ENCODE measurements around the gene TSPAN4. TPM values are rescaled to one million over a fixed set of nuclear protein-coding genes. Genes with fewer than 3 reads are reported as not detected.

TSPAN4 gene
- total and polyA plus RNA-seq, 2 of the 13 experiments (the other 11 are each of a cell fraction or from before 2014, with no cell fraction given): 31.7 to 68.3 TPM

DNA sequence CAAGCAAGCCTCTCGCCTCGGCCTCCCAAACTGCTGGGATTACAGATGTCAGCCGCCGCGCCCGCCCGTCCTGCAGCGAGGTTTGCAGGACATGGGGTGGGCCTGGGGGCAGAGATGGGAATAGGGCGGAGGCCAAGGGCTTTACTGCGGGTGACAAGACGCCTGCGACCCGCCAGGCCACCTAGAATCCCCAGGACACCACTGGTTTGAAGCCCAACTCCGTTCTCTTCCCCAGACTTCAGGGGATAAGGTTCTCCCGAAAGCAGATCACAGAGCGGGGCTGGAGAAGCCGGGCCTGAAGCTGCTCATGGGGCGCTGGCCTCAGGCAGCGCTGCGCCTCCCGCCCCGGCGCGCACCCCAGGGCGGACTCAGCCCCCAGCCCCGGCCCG is 677 bp upstream of the TSPAN4 start (continued):
- TF ChIP-seq, protein P1, sequence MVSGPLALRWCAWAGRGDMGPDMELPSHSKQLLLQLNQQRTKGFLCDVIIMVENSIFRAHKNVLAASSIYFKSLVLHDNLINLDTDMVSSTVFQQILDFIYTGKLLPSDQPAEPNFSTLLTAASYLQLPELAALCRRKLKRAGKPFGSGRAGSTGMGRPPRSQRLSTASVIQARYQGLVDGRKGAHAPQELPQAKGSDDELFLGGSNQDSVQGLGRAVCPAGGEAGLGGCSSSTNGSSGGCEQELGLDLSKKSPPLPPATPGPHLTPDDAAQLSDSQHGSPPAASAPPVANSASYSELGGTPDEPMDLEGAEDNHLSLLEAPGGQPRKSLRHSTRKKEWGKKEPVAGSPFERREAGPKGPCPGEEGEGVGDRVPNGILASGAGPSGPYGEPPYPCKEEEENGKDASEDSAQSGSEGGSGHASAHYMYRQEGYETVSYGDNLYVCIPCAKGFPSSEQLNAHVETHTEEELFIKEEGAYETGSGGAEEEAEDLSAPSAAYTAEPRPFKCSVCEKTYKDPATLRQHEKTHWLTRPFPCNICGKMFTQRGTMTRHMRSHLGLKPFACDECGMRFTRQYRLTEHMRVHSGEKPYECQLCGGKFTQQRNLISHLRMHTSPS (CRISPR knock-in tag; IDR thresholded peaks at IDR 0.05; ENCODE audit: low read depth): no peak
- no peak for TF ChIP-seq KDM4B (CRISPR knock-in tag; IDR thresholded peaks at IDR 0.05)

DNA sequence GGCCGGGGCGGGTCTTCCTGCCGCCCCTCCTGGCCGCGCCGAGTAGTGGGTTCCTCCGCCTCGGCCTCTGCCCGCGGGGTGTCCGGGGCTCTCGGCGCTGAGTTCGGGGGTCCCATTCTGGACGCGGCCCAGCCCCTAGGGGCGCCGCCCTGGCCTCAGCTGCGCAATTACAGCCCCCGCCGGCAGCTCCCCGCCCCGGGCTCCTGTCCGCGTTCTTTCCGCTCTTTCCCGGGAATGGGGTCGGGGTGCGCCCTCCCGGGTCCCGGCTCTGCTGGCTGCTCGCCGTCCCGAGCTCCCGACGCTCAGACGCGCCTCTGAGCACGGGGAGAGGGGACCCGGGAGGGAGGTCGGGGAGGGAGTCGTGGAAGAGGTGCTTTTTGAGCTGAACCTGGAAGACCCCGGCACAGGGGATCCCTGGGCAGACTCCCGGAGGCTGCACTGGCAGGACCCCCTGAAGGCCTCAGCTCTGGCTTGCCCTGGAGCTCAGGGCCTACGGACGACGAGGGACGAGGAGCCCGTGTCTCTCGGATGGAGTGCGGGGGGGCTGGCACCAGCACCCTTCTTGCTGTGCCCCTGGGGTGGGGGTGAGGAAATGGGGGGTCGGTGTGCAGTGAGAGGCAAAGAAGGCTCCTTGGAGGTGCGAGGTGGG is 558 bp downstream of the TSPAN4 start:
- 2% methylated on average over 23 of the region's 53 CpGs for WGBS (ENCODE audit: low lambda C conversion rate)
- ATAC-seq (peak; percentile 0; the same call in 1 of the 3 replicates), DNase-seq (ENCODE audit: low spot score) (no peak), FAIRE-seq (no peak)
- Histone ChIP-seq H3K9me3 (ENCODE audit: low read length) (no peaks in the 10 kb centered on the region), H3K27me3 (ENCODE audit: control insufficient read depth in 1 of 2, insufficient read depth in 2 of 2, low read length in 2 of 2) (no peaks in the 10 kb centered on the region), H3K79me2 (ENCODE audit: insufficient read depth, low read length) (peaks cover 27% of the 10 kb centered on the region), H3K4me3 (replicated peaks in 1 of 3; ENCODE audit: insufficient read depth in 1 of 3, low read depth in 2 of 3, low read length in 3 of 3) (peak overlapping the region; percentile 97 to 100 (median 98)), H3K4me2 (ENCODE audit: low read depth, low read length) (peak overlapping the region; percentile 85), H3K36me3 (replicated peaks in 1 of 2; ENCODE audit: control insufficient read depth in 1 of 2, insufficient read depth in 2 of 2, low read length in 2 of 2) (peaks cover 5 to 22% of the 10 kb centered on the region in 2 experiments), H2AFZ (ENCODE audit: low read length) (no peak overlapping the region), H3K9ac (ENCODE audit: insufficient read depth, low read depth, low read length) (peak overlapping the region; percentile 92), H3K4me1 (ENCODE audit: insufficient read depth, low read length) (peaks cover 58% of the 10 kb centered on the region), H3K27ac (ENCODE audit: extremely low read length, insufficient read depth, low read length) (peak overlapping the region; percentile 83), H4K20me1 (ENCODE audit: insufficient read depth, low read length) (peaks cover 15% of the 10 kb centered on the region; the same call in 1 of the 2 replicates)
- CTCF ChIA-PET (ENCODE audit: low intra/inter-chr PET ratio, low total read pairs): no interaction called here
- BruUV-seq (replicated peaks): no TSS peak
- POLR2A ChIA-PET: interaction anchor here (0.7 to 11.1 kb wide), 11 partner anchors 14 to 207 kb away, joined by 3 to 141 read pairs (median 6); partner anchors contain the start of genes CD151, CRACR2B, PNPLA2 and RPLP2
- intact Hi-C loops (cut with micrococcal nuclease; ENCODE audit: unreplicated experiment) (loop anchor here (5.0 kb wide), 1 partner anchor 36 kb away; the partner anchor contains the start of genes PIDD1 and RPLP2), in situ Hi-C loops (cut with HindIII; ENCODE audit: extremely low pct_ligation_motif_present, low pct_unique_long_range_greater_than_20kb) (no loop called here)
- 0 out of 2 replicates have a peak, but pooled peaks have one; percentile 25 for TF ChIP-seq DR1 (CRISPR knock-in tag; IDR thresholded peaks at IDR 0.05)
- peak; percentile 10; the same call in 1 of the 2 replicates for TF ChIP-seq ZFX (CRISPR knock-in tag; IDR thresholded peaks at IDR 0.05; ENCODE audit: low read depth)
- 0 out of 2 replicates have a peak, but pooled peaks have one; percentile 72 for TF ChIP-seq NFATC3 (CRISPR knock-in tag; IDR thresholded peaks at IDR 0.05)
- TF ChIP-seq, protein P2, sequence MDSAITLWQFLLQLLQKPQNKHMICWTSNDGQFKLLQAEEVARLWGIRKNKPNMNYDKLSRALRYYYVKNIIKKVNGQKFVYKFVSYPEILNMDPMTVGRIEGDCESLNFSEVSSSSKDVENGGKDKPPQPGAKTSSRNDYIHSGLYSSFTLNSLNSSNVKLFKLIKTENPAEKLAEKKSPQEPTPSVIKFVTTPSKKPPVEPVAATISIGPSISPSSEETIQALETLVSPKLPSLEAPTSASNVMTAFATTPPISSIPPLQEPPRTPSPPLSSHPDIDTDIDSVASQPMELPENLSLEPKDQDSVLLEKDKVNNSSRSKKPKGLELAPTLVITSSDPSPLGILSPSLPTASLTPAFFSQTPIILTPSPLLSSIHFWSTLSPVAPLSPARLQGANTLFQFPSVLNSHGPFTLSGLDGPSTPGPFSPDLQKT (CRISPR knock-in tag; IDR thresholded peaks at IDR 0.05; ENCODE audit: borderline replicate concordance): no peak
- no peak for TF ChIP-seq PRPF4 (IDR thresholded peaks at IDR 0.05; ENCODE audit: low read depth, low read length, poor library complexity, severe bottlenecking)
- TF ChIP-seq, protein P3, sequence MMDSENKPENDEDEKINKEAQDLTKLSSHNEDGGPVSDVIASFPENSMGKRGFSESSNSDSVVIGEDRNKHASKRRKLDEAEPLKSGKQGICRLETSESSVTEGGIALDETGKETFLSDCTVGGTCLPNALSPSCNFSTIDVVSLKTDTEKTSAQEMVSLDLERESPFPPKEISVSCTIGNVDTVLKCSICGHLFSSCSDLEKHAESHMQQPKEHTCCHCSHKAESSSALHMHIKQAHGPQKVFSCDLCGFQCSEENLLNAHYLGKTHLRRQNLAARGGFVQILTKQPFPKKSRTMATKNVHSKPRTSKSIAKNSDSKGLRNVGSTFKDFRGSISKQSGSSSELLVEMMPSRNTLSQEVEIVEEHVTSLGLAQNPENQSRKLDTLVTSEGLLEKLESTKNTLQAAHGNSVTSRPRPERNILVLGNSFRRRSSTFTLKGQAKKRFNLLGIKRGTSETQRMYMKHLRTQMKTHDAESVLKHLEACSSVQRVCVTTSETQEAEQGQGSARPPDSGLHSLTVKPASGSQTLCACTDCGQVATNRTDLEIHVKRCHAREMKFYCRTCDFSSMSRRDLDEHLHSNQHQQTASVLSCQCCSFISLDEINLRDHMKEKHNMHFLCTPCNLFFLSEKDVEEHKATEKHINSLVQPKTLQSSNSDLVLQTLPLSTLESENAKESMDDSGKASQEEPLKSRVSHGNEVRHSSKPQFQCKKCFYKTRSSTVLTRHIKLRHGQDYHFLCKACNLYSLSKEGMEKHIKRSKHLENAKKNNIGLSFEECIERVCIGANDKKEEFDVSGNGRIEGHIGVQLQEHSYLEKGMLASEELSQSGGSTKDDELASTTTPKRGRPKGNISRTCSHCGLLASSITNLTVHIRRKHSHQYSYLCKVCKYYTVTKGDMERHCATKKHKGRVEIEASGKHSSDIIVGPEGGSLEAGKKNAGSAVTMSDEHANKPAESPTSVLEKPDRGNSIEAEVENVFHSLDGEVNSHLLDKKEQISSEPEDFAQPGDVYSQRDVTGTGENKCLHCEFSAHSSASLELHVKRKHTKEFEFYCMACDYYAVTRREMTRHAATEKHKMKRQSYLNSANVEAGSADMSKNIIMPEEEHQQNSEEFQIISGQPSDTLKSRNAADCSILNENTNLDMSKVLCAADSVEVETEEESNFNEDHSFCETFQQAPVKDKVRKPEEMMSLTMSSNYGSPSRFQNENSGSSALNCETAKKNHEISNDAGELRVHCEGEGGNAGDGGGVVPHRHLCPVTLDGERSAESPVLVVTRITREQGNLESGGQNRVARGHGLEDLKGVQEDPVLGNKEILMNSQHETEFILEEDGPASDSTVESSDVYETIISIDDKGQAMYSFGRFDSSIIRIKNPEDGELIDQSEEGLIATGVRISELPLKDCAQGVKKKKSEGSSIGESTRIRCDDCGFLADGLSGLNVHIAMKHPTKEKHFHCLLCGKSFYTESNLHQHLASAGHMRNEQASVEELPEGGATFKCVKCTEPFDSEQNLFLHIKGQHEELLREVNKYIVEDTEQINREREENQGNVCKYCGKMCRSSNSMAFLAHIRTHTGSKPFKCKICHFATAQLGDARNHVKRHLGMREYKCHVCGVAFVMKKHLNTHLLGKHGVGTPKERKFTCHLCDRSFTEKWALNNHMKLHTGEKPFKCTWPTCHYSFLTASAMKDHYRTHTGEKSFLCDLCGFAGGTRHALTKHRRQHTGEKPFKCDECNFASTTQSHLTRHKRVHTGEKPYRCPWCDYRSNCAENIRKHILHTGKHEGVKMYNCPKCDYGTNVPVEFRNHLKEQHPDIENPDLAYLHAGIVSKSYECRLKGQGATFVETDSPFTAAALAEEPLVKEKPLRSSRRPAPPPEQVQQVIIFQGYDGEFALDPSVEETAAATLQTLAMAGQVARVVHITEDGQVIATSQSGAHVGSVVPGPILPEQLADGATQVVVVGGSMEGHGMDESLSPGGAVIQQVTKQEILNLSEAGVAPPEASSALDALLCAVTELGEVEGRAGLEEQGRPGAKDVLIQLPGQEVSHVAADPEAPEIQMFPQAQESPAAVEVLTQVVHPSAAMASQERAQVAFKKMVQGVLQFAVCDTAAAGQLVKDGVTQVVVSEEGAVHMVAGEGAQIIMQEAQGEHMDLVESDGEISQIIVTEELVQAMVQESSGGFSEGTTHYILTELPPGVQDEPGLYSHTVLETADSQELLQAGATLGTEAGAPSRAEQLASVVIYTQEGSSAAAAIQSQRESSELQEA (CRISPR knock-in tag; IDR thresholded peaks at IDR 0.05; ENCODE audit: not compliant biosample characterization): peak; percentile 28
